Stimulated activated CD8-positive, alpha-beta memory T cell treated with anti-CD3 and anti-CD28 coated beads, Interleukin-15, amount 100 ng/mL, for 4 hours (primary cell): Measurements from ENCODE around the gene MOCS2.

ENCODE experiments used
- DNase-seq, 2 donors: peaks; one replicate each; pipeline ENCODE4 v3.0.0-alpha.2; 2020; ENCODE audit warnings: low read depth in 2 of 2

The MOCS2 gene

GRCh38 chr5:53052499-53052898 is 57.1 kb downstream of the MOCS2 start:
- no peak for DNase-seq

- no peak for DNase-seq
These were observed 61.3 kb downstream of the MOCS2 start for GRCh38 chr5:53048248-53048647.
